GM23338 (cell line): ENCODE results near the gene MOB3B.

Experiments used
- CTCF ChIP-seq, 2 experiments: fragments of 200-600 bp in 1 of 2; sonication (generic) in 1 of 2; conservative IDR thresholded peaks; 2 replicates each; pipeline versions ENCODE4 v1.5.1 to v1.6.1; 2016 to 2017; ENCODE audit warnings: antibody characterized with exemption in 2 of 2, low read depth in 2 of 2, mild to moderate bottlenecking in 2 of 2, moderate library complexity in 1 of 2
- EZH2 ChIP-seq: fragments of 200-600 bp; sonication (generic); IDR thresholded peaks from one replicate; pipeline ENCODE4 v1.8.0; 2017; ENCODE audit warnings: antibody characterized with exemption, mild to moderate bottlenecking, low read depth; ENCODE audit not compliant: unreplicated experiment
- EZH2phosphoT487 ChIP-seq: fragments of 200-600 bp; sonication (generic); IDR thresholded peaks from one replicate; pipeline ENCODE4 v1.8.1; 2018; ENCODE audit warnings: antibody characterized with exemption; ENCODE audit not compliant: unreplicated experiment
- POLR2AphosphoS5 ChIP-seq: IDR thresholded peaks from 2 replicates; pipeline ENCODE4 v1.6.1; 2016; ENCODE audit warnings: antibody characterized with exemption, low read depth

DNA sequence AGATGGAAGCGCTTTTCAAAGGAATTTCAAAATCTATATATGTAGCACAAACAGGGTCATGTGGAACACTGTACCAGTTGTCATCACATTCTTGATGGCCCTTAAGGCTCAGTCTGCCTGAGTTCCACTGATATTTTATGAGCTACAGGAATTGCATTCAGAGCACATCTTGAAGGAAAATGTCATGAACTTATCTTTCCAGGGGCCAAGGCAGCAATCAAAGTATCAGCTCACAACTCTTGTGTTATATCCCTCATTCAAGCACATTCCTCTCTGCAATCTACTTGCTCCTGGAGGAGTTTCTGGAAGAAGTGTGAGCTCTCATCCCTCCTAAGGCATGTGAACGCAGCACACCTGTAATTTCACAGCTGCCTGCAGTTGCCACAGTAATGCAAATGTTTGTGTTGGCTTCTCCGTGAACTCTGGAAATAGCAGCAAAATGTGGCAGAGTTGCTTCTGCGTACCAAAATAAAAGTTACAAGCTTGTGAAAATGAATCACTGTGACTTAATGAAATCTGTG is 143.0 kb downstream of the MOB3B start:
- TF ChIP-seq POLR2AphosphoS5 = no peak
- TF ChIP-seq CTCF (conservative IDR thresholded peaks at IDR 0.05; ENCODE audit: low read depth in 2 of 2) = no peak
- no peak for TF ChIP-seq EZH2phosphoT487
- no peak for TF ChIP-seq EZH2
